H4 (cell line): ENCODE measurements around the gene SIAH2. TPM values are rescaled to one million over a fixed set of nuclear protein-coding genes. Genes with fewer than 3 reads are reported as not detected.
A peak's percentile ranks its signal among the peaks of the same experiment; 100 is the strongest.

Experiments
- DNase-seq: peaks from one replicate; pipeline ENCODE4 v3.0.0-alpha.2; 2015; ENCODE audit warnings: low spot score
- total RNA-seq: library from RNA; depleted of rRNA; stranded (reverse); fragments of >200 nt; shearing (Covaris generic); gene quantifications from 2 replicates; pipeline ENCODE4 v1.2.3, GENCODE V29; 2014

Gene SIAH2
- total RNA-seq, 1 experiment from 2014 or later: 27.6 TPM

DNA sequence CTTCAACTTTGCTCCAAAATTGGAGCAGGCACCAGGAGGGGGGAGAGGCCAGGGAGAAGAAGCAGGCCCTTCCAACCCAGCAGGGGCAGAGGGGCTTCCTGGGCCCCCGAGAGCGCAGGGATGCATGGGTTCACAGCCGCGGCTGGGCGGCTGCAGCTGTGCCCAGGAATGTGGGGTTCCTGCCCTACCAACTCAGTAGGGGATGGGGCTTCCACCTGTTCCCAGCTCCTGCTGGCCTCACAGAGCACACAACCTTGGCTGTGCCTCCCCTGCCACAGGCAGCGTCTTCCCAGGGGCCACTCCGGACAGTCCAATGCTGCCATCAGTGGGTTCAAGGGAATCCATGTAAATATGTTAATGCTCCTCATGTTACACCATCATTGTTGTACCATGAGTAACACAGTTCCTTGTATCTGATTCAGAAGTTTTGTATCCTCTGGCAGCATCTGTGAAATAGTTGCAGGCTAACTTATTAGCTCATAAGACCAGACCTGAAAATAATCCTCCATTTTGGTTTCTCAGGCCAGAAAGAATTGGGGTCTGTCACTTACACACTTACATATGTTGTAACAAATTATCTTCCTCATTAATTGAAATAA lies 12.1 kb upstream of the SIAH2 start:
- DNase-seq: no peak

DNA sequence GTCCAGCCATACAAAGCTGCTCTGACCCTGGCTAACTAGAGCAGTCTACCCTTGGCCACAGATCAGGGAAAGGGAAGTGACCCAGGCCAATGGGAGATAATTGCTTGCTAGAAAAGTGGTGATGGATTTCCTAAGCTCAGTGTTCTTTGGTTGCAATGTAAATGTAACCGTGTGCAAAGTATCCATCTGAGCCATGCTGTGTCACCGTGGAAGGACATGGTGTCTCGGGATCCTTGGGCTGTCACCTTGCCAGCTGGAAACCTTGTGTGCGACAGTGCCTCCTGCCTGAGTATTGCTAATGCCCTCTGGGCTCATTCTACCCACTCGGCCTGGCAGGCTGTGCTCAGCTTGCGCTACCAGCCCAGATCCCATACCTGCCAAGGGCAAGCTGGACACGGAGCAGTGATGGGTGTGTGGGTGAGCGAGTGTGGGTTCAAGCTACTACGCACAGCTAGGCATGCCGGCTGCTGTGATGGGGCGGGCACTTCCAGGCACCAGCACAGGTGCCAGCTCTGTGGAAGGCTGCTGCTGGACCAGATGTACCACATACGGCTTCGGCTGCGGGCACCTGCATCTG lies 10.7 kb upstream of the SIAH2 start:
- DNase-seq: no peak

- no peak for DNase-seq
Observed at GRCh38 chr3:150771600-150771999, 8.6 kb upstream of the SIAH2 start.

GRCh38 chr3:150770681-150771080 lies 7.7 kb upstream of the SIAH2 start:
- no peak for DNase-seq

DNA sequence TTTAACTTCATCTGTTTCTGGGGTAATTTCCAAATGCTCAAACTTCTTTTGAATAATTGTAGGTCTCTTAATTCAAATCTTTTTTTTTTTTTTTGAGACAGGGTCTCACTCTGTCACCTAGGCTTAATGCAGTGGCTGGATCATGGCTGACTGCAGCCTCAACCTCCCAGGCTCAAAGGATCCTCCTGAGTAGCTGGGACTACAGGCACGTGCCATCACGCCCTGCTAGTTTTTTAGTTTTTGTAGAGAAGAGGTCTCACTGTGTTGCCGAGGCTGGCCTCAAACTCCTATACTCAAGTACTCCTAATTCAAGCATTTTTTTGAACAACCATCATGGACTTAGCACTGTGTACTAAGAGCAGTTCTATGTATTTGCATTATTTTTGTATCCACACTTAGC lies 3.8 kb upstream of the SIAH2 start:
- no peak for DNase-seq

GRCh38 chr3:150765949-150766720 lies 3.2 kb upstream of the SIAH2 start:
- DNase-seq: peak; percentile 70

GRCh38 chr3:150764967-150765366 lies 2.0 kb upstream of the SIAH2 start:
- no peak for DNase-seq

GRCh38 chr3:150764566-150764965 lies 1.6 kb upstream of the SIAH2 start:
- DNase-seq: no peak

GRCh38 chr3:150763841-150764483 lies 993 bp upstream of the SIAH2 start:
- peak; percentile 65 for DNase-seq

- no peak for DNase-seq
Observed at GRCh38 chr3:150762662-150763121, 277 bp downstream of the SIAH2 start.

- peak; percentile 53 for DNase-seq
Observed at GRCh38 chr3:150761831-150762661, 923 bp downstream of the SIAH2 start.

GRCh38 chr3:150760431-150761200 lies 2.4 kb downstream of the SIAH2 start:
- DNase-seq: no peak

GRCh38 chr3:150759947-150760346 lies 3.0 kb downstream of the SIAH2 start:
- no peak for DNase-seq

GRCh38 chr3:150759319-150759718 lies 3.6 kb downstream of the SIAH2 start:
- DNase-seq: no peak

DNA sequence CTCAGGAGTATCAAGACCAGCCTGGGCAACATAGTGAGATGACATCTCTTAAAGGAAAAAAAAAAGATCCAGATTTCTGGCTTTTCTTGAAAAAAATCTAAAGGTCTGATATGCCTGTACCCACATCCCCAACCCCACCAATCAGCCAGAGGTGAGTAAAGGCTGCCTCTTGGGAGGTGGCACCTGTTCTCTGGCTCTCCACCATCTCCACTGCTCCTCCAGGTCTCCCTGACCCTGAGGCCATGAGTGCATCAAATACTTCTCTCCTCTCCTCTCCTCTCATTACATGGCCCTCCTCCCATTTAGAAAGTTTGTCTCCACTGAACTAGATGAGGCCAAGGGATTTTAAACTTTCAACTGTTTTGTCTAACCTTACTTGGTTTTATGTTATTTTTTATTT lies 5.2 kb downstream of the SIAH2 start:
- DNase-seq: no peak

- no peak for DNase-seq
Observed at GRCh38 chr3:150757364-150757763, 5.6 kb downstream of the SIAH2 start.

DNA sequence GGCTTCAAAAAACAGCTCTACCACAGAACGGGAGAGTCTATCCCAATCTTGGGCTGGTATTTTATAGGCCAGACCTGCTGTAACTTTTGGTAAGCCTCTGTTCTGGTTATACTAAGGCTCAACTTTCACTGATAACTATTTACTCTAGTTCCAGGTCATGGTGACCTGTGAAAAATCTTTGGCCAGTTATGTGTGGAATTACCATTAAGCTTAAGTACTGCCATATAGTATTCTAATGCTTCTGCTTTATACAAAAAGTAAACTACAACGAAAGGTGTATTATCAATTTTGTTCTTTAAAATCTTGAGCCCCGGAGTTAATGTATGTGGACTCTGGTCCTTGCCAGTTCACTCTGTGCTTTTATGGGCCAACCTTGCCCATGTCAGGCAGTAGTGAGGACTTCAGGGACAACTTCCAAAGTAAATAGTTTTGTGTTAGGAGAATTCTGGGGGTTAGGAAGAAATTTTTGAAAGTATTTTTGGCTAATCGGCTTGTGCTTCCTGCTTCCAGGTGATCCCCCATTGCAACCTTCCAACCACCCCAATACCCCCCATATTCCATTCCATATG lies 6.4 kb downstream of the SIAH2 start:
- no peak for DNase-seq

DNA sequence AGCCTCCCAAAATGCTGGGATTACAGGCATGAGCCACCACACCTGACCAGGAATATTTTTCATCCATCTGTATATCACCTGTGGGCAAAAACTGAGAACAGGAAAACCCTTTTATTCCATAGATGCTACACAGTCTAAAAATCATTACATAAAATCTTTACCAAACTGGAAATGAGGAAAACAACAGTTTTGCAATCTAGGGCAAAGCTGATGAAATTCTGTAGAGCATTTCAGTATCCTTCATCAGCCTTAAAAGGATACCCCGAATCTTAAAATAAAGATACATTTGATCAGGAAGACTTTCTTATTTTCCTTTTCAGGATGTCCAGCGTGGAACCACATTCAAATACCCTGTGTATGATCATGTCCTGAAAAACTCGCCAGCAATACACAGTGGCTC lies 7.1 kb downstream of the SIAH2 start:
- no peak for DNase-seq

DNA sequence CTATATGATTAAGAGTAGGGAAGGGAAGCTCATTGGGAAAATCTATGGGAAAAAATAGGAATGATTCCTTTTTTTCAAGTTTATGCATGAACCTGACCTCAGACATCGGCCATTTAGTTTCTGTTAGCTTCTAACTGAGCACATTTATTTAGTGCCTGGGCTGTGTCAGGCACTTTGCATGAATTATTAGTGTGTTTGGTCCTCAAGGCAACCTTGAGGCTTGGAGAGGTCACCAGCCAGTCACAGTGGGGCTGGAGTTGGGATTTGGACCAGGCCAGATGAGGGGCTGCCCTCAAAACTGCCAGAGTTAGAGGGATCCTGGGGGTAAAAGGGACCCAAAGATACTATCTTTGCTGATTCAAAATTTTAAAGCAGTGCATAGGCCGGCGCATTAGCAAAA lies 8.1 kb downstream of the SIAH2 start:
- DNase-seq: no peak

- no peak for DNase-seq
Observed at GRCh38 chr3:150751781-150752263, 11.1 kb downstream of the SIAH2 start.
